Activated B cell treated with CpG ODN at 0.5 μM for 24 hours (primary cell): ENCODE results near the gene IQGAP3. TPM values are rescaled to one million over a fixed set of nuclear protein-coding genes. Genes with fewer than 3 reads are reported as not detected.

Experiments used
- ATAC-seq: fragments of 200-7000 bp; cut with Tn5 transposase; one replicate; pipeline ENCODE4 v1.10.0; 2021; ENCODE audit warnings: low read depth, mild to moderate bottlenecking, moderate library complexity
- CTCF ChIA-PET: fragments of 350-600 bp; sonication (Branson Sonifier 250); formaldehyde crosslinking; loops from one replicate; lab custom pipeline; 2021; ENCODE audit warnings: antibody characterized with exemption; lab: Charles Lee
- POLR2A ChIA-PET: fragments of 350-600 bp; sonication (Branson Sonifier 250); formaldehyde crosslinking; loops from one replicate; lab custom pipeline; 2021; ENCODE audit warnings: antibody characterized with exemption; lab: Charles Lee
- DNase-seq: peaks from one replicate; pipeline ENCODE4 v3.0.0; 2022
- H3K27ac Mint-ChIP-seq: one replicate; pipeline ENCODE4 v1.8.0; 2020; ENCODE audit warnings: mixed read lengths
- H3K27me3 Mint-ChIP-seq: one replicate; pipeline ENCODE4 v1.8.0; 2021; ENCODE audit warnings: mixed read lengths
- H3K36me3 Mint-ChIP-seq: one replicate; pipeline ENCODE4 v1.8.0; 2021; ENCODE audit warnings: low read depth, mixed read lengths
- H3K4me1 Mint-ChIP-seq: one replicate; pipeline ENCODE4 v1.8.0; 2021; ENCODE audit warnings: mixed read lengths
- H3K4me3 Mint-ChIP-seq: one replicate; pipeline ENCODE4 v1.8.0; 2020; ENCODE audit warnings: mild to moderate bottlenecking, mixed read lengths
- H3K9me3 Mint-ChIP-seq: one replicate; pipeline ENCODE4 v1.8.0; 2020; ENCODE audit warnings: mixed read lengths
- CTCF ChIP-seq: fragments of 200-600 bp; IDR thresholded peaks from one replicate; pipeline ENCODE4 v1.8.0; 2022; ENCODE audit warnings: antibody characterized with exemption, mild to moderate bottlenecking
- intact Hi-C: fragments of 100-400 bp; cut with micrococcal nuclease; formaldehyde crosslinking; loops from one replicate; pipeline ENCODE4 v1.15.1; 2024
- total RNA-seq: library from RNA; stranded (reverse); gene quantifications from 2 replicates; pipeline ENCODE4 v1.2.3, GENCODE V29; 2022

Gene IQGAP3
- total RNA-seq, 1 donor from 2014 or later = 0.29 TPM

- no peaks in the 10 kb centered on the region for H3K9me3 Mint-ChIP-seq
- DNase-seq = no peak
- CTCF ChIA-PET = interaction anchor here (0.9 to 1.8 kb wide), 2 partner anchors 32 to 131 kb away, joined by 3 to 4 read pairs; no protein-coding TSS in a partner anchor
- H3K4me1 Mint-ChIP-seq = peaks cover 31% of the 10 kb centered on the region
- intact Hi-C loops = no loop called here
- H3K4me3 Mint-ChIP-seq = no peak overlapping the region
- H3K36me3 Mint-ChIP-seq = peaks cover 97% of the 10 kb centered on the region
- no peak for ATAC-seq
- no peak overlapping the region for H3K27ac Mint-ChIP-seq
- POLR2A ChIA-PET = interaction anchor here (1.0 to 22.2 kb wide), 2 partner anchors 21 kb away, joined by 3 to 1179 read pairs; partner anchors contain the start of gene MEF2D
- TF ChIP-seq CTCF = no peak
- no peaks in the 10 kb centered on the region for H3K27me3 Mint-ChIP-seq
Observed at GRCh38 chr1:156477526-156478249, 94.7 kb downstream of the IQGAP3 start.

GRCh38 chr1:156476501-156477298 is 95.7 kb downstream of the IQGAP3 start:
- CTCF ChIA-PET = interaction anchor here (0.7 to 1.8 kb wide), 4 partner anchors 19 to 132 kb away, joined by 3 to 4 read pairs (median 3); no protein-coding TSS in a partner anchor
- intact Hi-C loops = no loop called here
- Mint-ChIP-seq H3K27me3 (no peaks in the 10 kb centered on the region), H3K27ac (no peak overlapping the region), H3K9me3 (no peaks in the 10 kb centered on the region), H3K4me1 (peaks cover 21% of the 10 kb centered on the region), H3K4me3 (no peak overlapping the region), H3K36me3 (peaks cover 95% of the 10 kb centered on the region)
- ATAC-seq (no peak), DNase-seq (no peak)
- POLR2A ChIA-PET = interaction anchor here (1.0 to 22.2 kb wide), 2 partner anchors 20 to 22 kb away, joined by 3 to 1179 read pairs; partner anchors contain the start of gene MEF2D
- TF ChIP-seq CTCF = no peak

GRCh38 chr1:156475568-156476500 is 96.5 kb downstream of the IQGAP3 start:
- H3K36me3 Mint-ChIP-seq = peaks cover 95% of the 10 kb centered on the region
- TF ChIP-seq CTCF = no peak
- ATAC-seq (no peak), DNase-seq (no peak)
- H3K4me1 Mint-ChIP-seq = peaks cover 12% of the 10 kb centered on the region
- no peak overlapping the region for H3K27ac Mint-ChIP-seq
- ChIA-PET CTCF (interaction anchor here (0.7 to 1.1 kb wide), 2 partner anchors 18 to 26 kb away, joined by 3 read pairs; no protein-coding TSS in a partner anchor), POLR2A (interaction anchor here (22.2 kb wide), 1 partner anchor 23 kb away, joined by 1179 read pairs; the partner anchor contains the start of gene MEF2D)
- intact Hi-C loops = no loop called here
- H3K27me3 Mint-ChIP-seq = no peaks in the 10 kb centered on the region
- H3K9me3 Mint-ChIP-seq = no peaks in the 10 kb centered on the region
- no peak overlapping the region for H3K4me3 Mint-ChIP-seq

Other genes starting within 250 kb of the IQGAP3 start
- 255 and 260 TPM in 2 replicates for gene CCT3, start 234.3 kb downstream of the IQGAP3 start, total RNA-seq
- 0.44 TPM in 1 of 2 replicates, not detected in the other for gene TSACC, start 234.0 kb downstream of the IQGAP3 start, total RNA-seq
- not detected in 2 replicates for gene RHBG, start 203.4 kb downstream of the IQGAP3 start, total RNA-seq
- 101 and 114 TPM in 2 replicates for gene MEF2D, start 71.8 kb downstream of the IQGAP3 start, total RNA-seq
- gene TTC24, start 7.2 kb upstream of the IQGAP3 start, total RNA-seq = 19.6 TPM in 2 replicates
- gene NAXE, start 19.2 kb upstream of the IQGAP3 start, total RNA-seq = 75.6 and 84.5 TPM in 2 replicates
- gene GPATCH4, start 28.9 kb upstream of the IQGAP3 start, total RNA-seq = 64.6 and 71.8 TPM in 2 replicates
- gene HAPLN2, start 46.9 kb upstream of the IQGAP3 start, total RNA-seq = not detected in 2 replicates
- gene BCAN, start 69.6 kb upstream of the IQGAP3 start, total RNA-seq = 0.27 and 0.51 TPM in 2 replicates
- gene NES, start 104.8 kb upstream of the IQGAP3 start, total RNA-seq = not detected in 2 replicates
- 0.55 and 0.66 TPM in 2 replicates for gene CRABP2, start 133.0 kb upstream of the IQGAP3 start, total RNA-seq
- gene METTL25B, start 155.9 kb upstream of the IQGAP3 start, total RNA-seq = 54.5 and 56.7 TPM in 2 replicates
- gene ISG20L2, start 156.2 kb upstream of the IQGAP3 start, total RNA-seq = 50.8 and 53.0 TPM in 2 replicates
- gene MRPL24, start 168.5 kb upstream of the IQGAP3 start, total RNA-seq = 65.8 and 83.7 TPM in 2 replicates
- gene HDGF, start 179.1 kb upstream of the IQGAP3 start, total RNA-seq = 107 and 113 TPM in 2 replicates
- gene PRCC, start 195.0 kb upstream of the IQGAP3 start, total RNA-seq = 80.4 and 81.4 TPM in 2 replicates
- 1.7 and 2.3 TPM in 2 replicates for gene SH2D2A, start 244.3 kb upstream of the IQGAP3 start, total RNA-seq